ENCODE data around the gene NAGPA.
"Not testable (repeated sequence)": the region's sequence is repeated elsewhere in the genome, so short reads cannot be mapped to it uniquely, and the experiment has no call there.

Gene NAGPA

GRCh38 chr16:5033256-5034166, at the start of gene NAGPA:
Gene NAGPA (minus strand): TSS chr16:5033935. CDS start chr16:5033914, 21 bp downstream.
- DNase-seq (ENCODE audit: low read depth in 2 of 2), result peak; percentile 71 to 72

GRCh38 chr16:5080996-5081395, 47.3 kb upstream of the NAGPA start:
- DNase-seq (ENCODE audit: low read depth in 2 of 2), result not testable (repeated sequence)

GRCh38 chr16:5080461-5080860, 46.7 kb upstream of the NAGPA start:
- not testable (repeated sequence) for DNase-seq (ENCODE audit: low read depth in 2 of 2)

- DNase-seq (ENCODE audit: low read depth in 2 of 2), result no peak
These were observed 44.9 kb upstream of the NAGPA start for GRCh38 chr16:5078626-5079025.

- no peak for DNase-seq (ENCODE audit: low read depth in 2 of 2)
These were observed 43.6 kb upstream of the NAGPA start for GRCh38 chr16:5077304-5077703.

- DNase-seq (ENCODE audit: low read depth in 2 of 2), result no peak
These were observed 41.9 kb upstream of the NAGPA start for GRCh38 chr16:5075637-5076036.

GRCh38 chr16:5073771-5074170, 40.0 kb upstream of the NAGPA start:
- not testable (repeated sequence) for DNase-seq (ENCODE audit: low read depth in 2 of 2)

- DNase-seq (ENCODE audit: low read depth in 2 of 2), result no peak
These were observed 39.5 kb upstream of the NAGPA start for GRCh38 chr16:5073279-5073629.

- DNase-seq (ENCODE audit: low read depth in 2 of 2), result no peak
These were observed 38.9 kb upstream of the NAGPA start for GRCh38 chr16:5072334-5073278.

GRCh38 chr16:5071681-5072333, 38.1 kb upstream of the NAGPA start, which contains the start of gene ALG1:
Gene ALG1 (plus strand): TSS chr16:5071843. CDS start chr16:5071850, 7 bp downstream.
- peak; percentile 80 to 85 for DNase-seq (ENCODE audit: low read depth in 2 of 2)

- no peak for DNase-seq (ENCODE audit: low read depth in 2 of 2)
These were observed 37.6 kb upstream of the NAGPA start for GRCh38 chr16:5071341-5071680.

- DNase-seq (ENCODE audit: low read depth in 2 of 2), result no peak
These were observed 36.9 kb upstream of the NAGPA start for GRCh38 chr16:5070431-5071186.

- no peak for DNase-seq (ENCODE audit: low read depth in 2 of 2)
These were observed 36.1 kb upstream of the NAGPA start for GRCh38 chr16:5069854-5070253.

GRCh38 chr16:5069048-5069447, 35.3 kb upstream of the NAGPA start:
- no peak for DNase-seq (ENCODE audit: low read depth in 2 of 2)

- no peak for DNase-seq (ENCODE audit: low read depth in 2 of 2)
These were observed 32.8 kb upstream of the NAGPA start for GRCh38 chr16:5066511-5066910.

- DNase-seq (ENCODE audit: low read depth in 2 of 2), result no peak
These were observed 32.1 kb upstream of the NAGPA start, which contains the start of gene C16orf89 for GRCh38 chr16:5065813-5066212. Gene C16orf89 (minus strand): TSS chr16:5065956. CDS start chr16:5065908, 48 bp downstream.

GRCh38 chr16:5065326-5065725, 31.6 kb upstream of the NAGPA start:
- DNase-seq (ENCODE audit: low read depth in 2 of 2), result no peak

GRCh38 chr16:5064915-5065314, 31.2 kb upstream of the NAGPA start:
- DNase-seq (ENCODE audit: low read depth in 2 of 2), result no peak

- DNase-seq (ENCODE audit: low read depth in 2 of 2), result no peak
These were observed 29.3 kb upstream of the NAGPA start for GRCh38 chr16:5062790-5063765.

GRCh38 chr16:5062051-5062450, 28.3 kb upstream of the NAGPA start:
- DNase-seq (ENCODE audit: low read depth in 2 of 2), result no peak

Data from stimulated activated CD8-positive, alpha-beta memory T cell treated with anti-CD3 and anti-CD28 coated beads, Interleukin-15, amount 100 ng/mL, for 48 hours (primary cell).